SK-N-MC (cell line): ENCODE measurements around the gene GOLGA7B.

Experiments used
- EZH2 ChIP-seq: fragments of 200-600 bp; sonication (generic); IDR thresholded peaks from one replicate; pipeline ENCODE4 v1.6.1; 2017; ENCODE audit warnings: antibody characterized with exemption
- FOXP2 ChIP-seq: optimal IDR thresholded peaks from 2 replicates; pipeline ENCODE3; 2011; ENCODE audit warnings: mild to moderate bottlenecking, moderate library complexity; ENCODE audit not compliant: insufficient read depth; ENCODE audit errors: extremely low read length, control extremely low read depth
- POLR2AphosphoS5 ChIP-seq: IDR thresholded peaks from 2 replicates; pipeline ENCODE4 v1.6.1; 2012; ENCODE audit warnings: mild to moderate bottlenecking, low read depth, low read length, borderline replicate concordance

- TF ChIP-seq POLR2AphosphoS5 (no peak), EZH2 (no peak), FOXP2 (no peak)
These were observed 21.3 kb downstream of the GOLGA7B start for GRCh38 chr10:97870990-97871389.
